Neural cell (in vitro differentiated cells): ENCODE measurements around the gene DALRD3. TPM values are rescaled to one million over a fixed set of nuclear protein-coding genes. Genes with fewer than 3 reads are reported as not detected.

Experiments used
- H2AFZ ChIP-seq: fragments of 200-600, 300-800 bp; sonication (generic), shearing (Covaris generic); 2 replicates; pipeline ENCODE4 v1.6.0; 2014; ENCODE audit warnings: low read depth, mild to moderate bottlenecking, antibody characterized with exemption, low read length, moderate library complexity
- H3F3A ChIP-seq: fragments of 200-600 bp; shearing (Covaris generic); 2 replicates; pipeline ENCODE4 v1.6.1; 2016; ENCODE audit warnings: mild to moderate bottlenecking, moderate library complexity, mixed read lengths, antibody characterized with exemption, low read length; ENCODE audit not compliant: insufficient read depth, poor library complexity, severe bottlenecking
- H3K27ac ChIP-seq: fragments of 200-600, 300-800 bp; sonication (generic), shearing (Covaris generic); 2 replicates; pipeline ENCODE4 v1.5.1; 2014; ENCODE audit warnings: mild to moderate bottlenecking, low read length, moderate library complexity
- H3K27me3 ChIP-seq: fragments of 300-800, 200-600 bp; sonication (generic), shearing (Covaris generic); 2 replicates; pipeline ENCODE4 v1.6.0; 2014; ENCODE audit warnings: mild to moderate bottlenecking, low read depth, low read length, moderate library complexity; ENCODE audit not compliant: insufficient read depth
- H3K36me3 ChIP-seq: fragments of 300-800, 200-600 bp; sonication (generic), shearing (Covaris generic); 2 replicates; pipeline ENCODE4 v1.5.1; 2014; ENCODE audit warnings: mild to moderate bottlenecking, antibody characterized with exemption, low read length, moderate library complexity; ENCODE audit not compliant: insufficient read depth
- H3K4me2 ChIP-seq: fragments of 300-800, 200-600 bp; sonication (generic), shearing (Covaris generic); 2 replicates; pipeline ENCODE4 v1.6.0; 2014; ENCODE audit warnings: mild to moderate bottlenecking, low read length
- H3K4me3 ChIP-seq: fragments of 300-800, 200-600 bp; sonication (generic), shearing (Covaris generic); 2 replicates; pipeline ENCODE4 v1.5.1; 2014; ENCODE audit warnings: mild to moderate bottlenecking, low read length, moderate library complexity
- H3K79me2 ChIP-seq: fragments of 200-600 bp; shearing (Covaris generic); replicated peaks from 2 replicates; pipeline ENCODE4 v1.6.0; 2014; ENCODE audit warnings: mild to moderate bottlenecking, low read length, moderate library complexity; ENCODE audit not compliant: insufficient read depth
- H3K9ac ChIP-seq: fragments of 300-800, 200-600 bp; sonication (generic), shearing (Covaris generic); 2 replicates; pipeline ENCODE4 v1.6.1; 2016; ENCODE audit warnings: mild to moderate bottlenecking, low read length, mixed read lengths
- H3K9me2 ChIP-seq: fragments of 200-600 bp; shearing (Covaris generic); 2 replicates; pipeline ENCODE4 v1.6.1; 2016; ENCODE audit warnings: mild to moderate bottlenecking, low read length, mixed read lengths; ENCODE audit not compliant: insufficient read depth
- H3K9me3 ChIP-seq: fragments of 200-600, 300-800 bp; sonication (generic), shearing (Covaris generic); 2 replicates; pipeline ENCODE4 v1.6.1; 2016; ENCODE audit warnings: mild to moderate bottlenecking, mixed run types, low read length, moderate library complexity, mixed read lengths
- H4K20me1 ChIP-seq: fragments of 200-600 bp; shearing (Covaris generic); 2 replicates; pipeline ENCODE4 v1.6.1; 2016; ENCODE audit warnings: mild to moderate bottlenecking, mixed run types; ENCODE audit not compliant: insufficient read depth
- CTCF ChIP-seq: fragments of 450-650 bp; IDR thresholded peaks from 2 replicates; pipeline ENCODE4 v1.5.1; 2014; ENCODE audit warnings: antibody characterized with exemption, mild to moderate bottlenecking, moderate library complexity; ENCODE audit not compliant: poor library complexity, severe bottlenecking
- EP300 ChIP-seq: fragments of 450-650 bp; conservative IDR thresholded peaks from 2 replicates; pipeline ENCODE4 v1.6.1; 2014; ENCODE audit warnings: antibody characterized with exemption, mild to moderate bottlenecking, moderate library complexity; ENCODE audit not compliant: poor library complexity, severe bottlenecking
- EZH2 ChIP-seq: fragments of 200-600, 300-800 bp; shearing (Covaris generic), sonication (generic); IDR thresholded peaks from 2 replicates; pipeline ENCODE4 v1.6.1; 2014; ENCODE audit warnings: antibody characterized with exemption, low read length, borderline replicate concordance, mild to moderate bottlenecking; ENCODE audit not compliant: insufficient read depth, poor library complexity, severe bottlenecking
- MXI1 ChIP-seq: fragments of 450-650 bp; conservative IDR thresholded peaks from 2 replicates; pipeline ENCODE4 v1.6.1; 2014; ENCODE audit warnings: antibody characterized with exemption, mild to moderate bottlenecking; ENCODE audit not compliant: poor library complexity, severe bottlenecking
- POLR2AphosphoS5 ChIP-seq: IDR thresholded peaks from 2 replicates; pipeline ENCODE4 v1.6.1; 2012
- RAD21 ChIP-seq: fragments of 450-650 bp; conservative IDR thresholded peaks from 2 replicates; pipeline ENCODE4 v1.6.1; 2014; ENCODE audit warnings: antibody characterized with exemption, mild to moderate bottlenecking, moderate library complexity
- REST ChIP-seq: IDR thresholded peaks from 2 replicates; pipeline ENCODE4 v1.6.1; 2012; ENCODE audit warnings: borderline replicate concordance
- SMC3 ChIP-seq: fragments of 450-650 bp; conservative IDR thresholded peaks from 2 replicates; pipeline ENCODE4 v1.6.1; 2014; ENCODE audit warnings: antibody characterized with exemption, mild to moderate bottlenecking, moderate library complexity; ENCODE audit not compliant: poor library complexity
- TAF1 ChIP-seq: IDR thresholded peaks from 2 replicates; pipeline ENCODE4 v1.6.1; 2012; ENCODE audit warnings: low read depth
- polyA plus RNA-seq: library from polyadenylated mRNA; depleted of rRNA; stranded (reverse); fragments of >200 nt; gene quantifications from 2 replicates; pipeline ENCODE4 v1.2.3, GENCODE V29; 2014

Gene DALRD3
- polyA plus RNA-seq, 1 donor from 2014 or later = 121 TPM

GRCh38 chr3:49021813-49022687, 3.7 kb upstream of the DALRD3 start, which contains the start of gene NDUFAF3:
TSS of gene NDUFAF3 (plus strand) at chr3:49022121. CDS start at chr3:49022145, 24 bp downstream.
- Histone ChIP-seq H3F3A (no peaks in the 10 kb centered on the region), H3K9me2 (no peaks in the 10 kb centered on the region), H3K4me2 (peak within 1 kb of the TSS; percentile 94), H2AFZ (peak within 1 kb of the TSS; percentile 94), H3K4me3 (peak within 1 kb of the TSS; percentile 100), H3K36me3 (no peaks in the 10 kb centered on the region), H3K9ac (peak within 1 kb of the TSS; percentile 97), H3K27me3 (no peaks in the 10 kb centered on the region), H4K20me1 (no peaks in the 10 kb centered on the region), H3K27ac (peak within 1 kb of the TSS; percentile 94), H3K79me2 (peaks cover 18% of the 10 kb centered on the region), H3K9me3 (no peaks in the 10 kb centered on the region)
- TF ChIP-seq TAF1 (no peak), EZH2 (no peak), POLR2AphosphoS5 (peak; percentile 95), EP300 (peak; percentile 36), REST (peak; percentile 7), SMC3 (peak; percentile 33), RAD21 (peak; percentile 29), CTCF (peak; percentile 99), MXI1 (peak; percentile 59)

- Histone ChIP-seq H3K9ac (peak overlapping the region; percentile 97), H3K27me3 (no peaks in the 10 kb centered on the region), H3K9me3 (no peaks in the 10 kb centered on the region), H2AFZ (peak overlapping the region; percentile 94), H3K27ac (peak overlapping the region; percentile 94), H3F3A (no peaks in the 10 kb centered on the region), H3K4me2 (peak overlapping the region; percentile 94), H3K36me3 (no peaks in the 10 kb centered on the region), H3K4me3 (peak overlapping the region; percentile 100), H3K9me2 (no peaks in the 10 kb centered on the region), H4K20me1 (no peaks in the 10 kb centered on the region), H3K79me2 (peaks cover 18% of the 10 kb centered on the region)
- TF ChIP-seq EP300 (no peak), TAF1 (peak; percentile 80), RAD21 (no peak), REST (peak; percentile 71), EZH2 (no peak), SMC3 (no peak), POLR2AphosphoS5 (peak; percentile 99), CTCF (no peak), MXI1 (peak; percentile 67)
Measured at GRCh38 chr3:49021213-49021812, 2.9 kb upstream of the DALRD3 start.
